Neuronal stem cell (in vitro differentiated cells): Measurements from ENCODE around the gene RAB33B.

Source experiments
- DNase-seq: peaks from one replicate; pipeline ENCODE4 v3.0.0-alpha.2; 2013; ENCODE audit warnings: low spot score
- H2AFZ ChIP-seq: one replicate; pipeline ENCODE4 v1.6.1; 2013; ENCODE audit warnings: mild to moderate bottlenecking, low read length, inconsistent platforms
- H2AK5ac ChIP-seq: 2 replicates; pipeline ENCODE4 v1.6.1; 2013; ENCODE audit warnings: low read depth, mild to moderate bottlenecking, inconsistent platforms, low read length, moderate library complexity, mixed read lengths
- H2BK120ac ChIP-seq: 2 replicates; pipeline ENCODE4 v1.6.1; 2013; ENCODE audit warnings: low read depth, mild to moderate bottlenecking, inconsistent platforms, low read length, moderate library complexity, mixed read lengths
- H2BK12ac ChIP-seq: one replicate; pipeline ENCODE4 v1.6.1; 2013; ENCODE audit warnings: low read length, inconsistent platforms
- H2BK15ac ChIP-seq: 2 replicates; pipeline ENCODE4 v1.6.1; 2013; ENCODE audit warnings: mild to moderate bottlenecking, low read length, inconsistent platforms, mixed read lengths
- H2BK5ac ChIP-seq: one replicate; pipeline ENCODE4 v1.6.1; 2013; ENCODE audit warnings: inconsistent platforms, mild to moderate bottlenecking, low read length, moderate library complexity
- H3K14ac ChIP-seq: one replicate; pipeline ENCODE4 v1.6.1; 2013; ENCODE audit warnings: low read length, inconsistent platforms
- H3K18ac ChIP-seq: 2 replicates; pipeline ENCODE4 v1.6.1; 2013; ENCODE audit warnings: low read length, inconsistent platforms
- H3K23ac ChIP-seq: 2 replicates; pipeline ENCODE4 v1.6.1; 2013; ENCODE audit warnings: low read depth, mild to moderate bottlenecking, mixed read lengths, low read length, inconsistent platforms; ENCODE audit not compliant: poor library complexity
- H3K27ac ChIP-seq: replicated peaks from 3 replicates; pipeline ENCODE4 v1.5.1; 2013; ENCODE audit warnings: low read length, inconsistent platforms
- H3K27me3 ChIP-seq, 3 experiments: 2 replicates each; pipeline ENCODE4 v1.6.1; 2013; ENCODE audit warnings: low read length in 3 of 3, mild to moderate bottlenecking in 2 of 3, inconsistent platforms in 1 of 3, low read depth in 1 of 3, mixed read lengths in 1 of 3, moderate library complexity in 1 of 3; ENCODE audit not compliant: control insufficient read depth in 3 of 3, insufficient read depth in 3 of 3
- H3K36me3 ChIP-seq, 2 donors: replicated peaks in 1 of 2; 2 replicates each; pipeline ENCODE4 v1.6.1; 2013; ENCODE audit warnings: low read length in 2 of 2; ENCODE audit not compliant: control insufficient read depth in 2 of 2, insufficient read depth in 2 of 2
- H3K4ac ChIP-seq: 2 replicates; pipeline ENCODE4 v1.6.1; 2013; ENCODE audit warnings: inconsistent platforms, mild to moderate bottlenecking, low read length, moderate library complexity
- H3K4me1 ChIP-seq, 2 donors: 1 replicate in 1 of 2; 2 replicates in 1 of 2; pipeline ENCODE4 v1.6.1; 2013; ENCODE audit warnings: low read length in 2 of 2, low read depth in 1 of 2; ENCODE audit not compliant: control insufficient read depth in 2 of 2, insufficient read depth in 1 of 2
- H3K4me2 ChIP-seq: one replicate; pipeline ENCODE4 v1.6.1; 2013; ENCODE audit warnings: mild to moderate bottlenecking, low read length, inconsistent platforms; ENCODE audit not compliant: insufficient read depth, poor library complexity, severe bottlenecking
- H3K4me3 ChIP-seq, 2 donors: 2 replicates each; pipeline ENCODE4 v1.5.1; 2013; ENCODE audit warnings: low read length in 2 of 2, mild to moderate bottlenecking in 2 of 2, inconsistent platforms in 1 of 2, moderate library complexity in 1 of 2
- H3K79me1 ChIP-seq: one replicate; pipeline ENCODE4 v1.6.1; 2013; ENCODE audit warnings: low read depth, mild to moderate bottlenecking, inconsistent platforms, low read length, moderate library complexity
- H3K9ac ChIP-seq: one replicate; pipeline ENCODE4 v1.6.1; 2013; ENCODE audit warnings: mild to moderate bottlenecking, low read depth, low read length, inconsistent platforms; ENCODE audit not compliant: poor library complexity
- H3K9me3 ChIP-seq, 2 donors: replicated peaks in 1 of 2; 2 replicates each; pipeline versions ENCODE3 to v1.6.1; 2013; ENCODE audit warnings: low read length in 2 of 2, mild to moderate bottlenecking in 2 of 2, inconsistent platforms in 1 of 2, low read depth in 1 of 2, mixed read lengths in 1 of 2, moderate library complexity in 1 of 2; ENCODE audit not compliant: control insufficient read depth in 2 of 2, insufficient read depth in 1 of 2
- H4K8ac ChIP-seq: one replicate; pipeline ENCODE4 v1.6.1; 2013; ENCODE audit warnings: low read depth, mild to moderate bottlenecking, inconsistent platforms, low read length, moderate library complexity
- H4K91ac ChIP-seq: one replicate; pipeline ENCODE4 v1.6.1; 2013; ENCODE audit warnings: low read length, low read depth, mild to moderate bottlenecking, inconsistent platforms; ENCODE audit not compliant: poor library complexity
- WGBS, 2 donors: extraction: QIAGEN DNeasy Blood & Tissue Kit; methylation state at CpG; one replicate each; pipeline ENCODE4 v1.1.7; 2013; ENCODE audit warnings: missing lambda C conversion rate in 2 of 2, mixed read lengths in 1 of 2; ENCODE audit not compliant: insufficient read length in 2 of 2, insufficient replicate concordance in 1 of 2; ENCODE audit errors: extremely low coverage in 2 of 2; 5-methylcytosine and 5-hydroxymethylcytosine counted together

The RAB33B gene

GRCh38 chr4:139483000-139483399 lies 29.1 kb downstream of the RAB33B start:
- Histone ChIP-seq H2BK5ac (no peak overlapping the region), H3K23ac (no peak overlapping the region)

DNA sequence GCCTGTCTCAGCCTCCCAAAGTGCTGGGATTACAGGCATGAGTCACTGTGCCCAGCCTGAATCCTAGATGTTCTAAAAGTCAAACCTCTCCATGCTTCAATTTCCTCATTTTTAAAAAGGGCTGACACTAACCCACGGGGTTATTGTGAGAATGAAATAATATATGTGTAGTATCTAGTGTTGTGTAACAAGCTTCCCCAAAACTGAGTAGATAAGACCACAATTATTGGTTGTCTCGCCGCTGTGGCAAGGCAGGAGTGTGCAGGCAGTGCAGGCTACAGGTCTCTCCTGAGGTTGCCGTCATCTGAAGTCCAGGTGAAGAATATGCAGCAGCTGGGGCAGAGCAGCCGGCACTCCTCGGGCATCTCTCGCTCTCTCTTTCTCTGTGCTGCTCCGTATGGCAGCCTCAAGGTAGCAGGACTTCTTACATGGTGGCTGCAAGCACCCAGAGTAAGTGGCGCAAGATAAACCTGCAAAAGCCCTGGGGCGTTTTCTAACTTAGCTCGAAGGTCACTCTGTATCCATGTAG lies 30.9 kb downstream of the RAB33B start:
- no peak overlapping the region for H2AK5ac ChIP-seq
- no peak overlapping the region for H3K4me3 ChIP-seq
- peaks cover 0 to 2% of the 10 kb centered on the region in 2 donors for H3K9me3 ChIP-seq
- no peaks in the 10 kb centered on the region for H3K36me3 ChIP-seq
- H3K23ac ChIP-seq: no peak overlapping the region
- no peak overlapping the region for H3K27ac ChIP-seq
- no peak overlapping the region for H4K8ac ChIP-seq
- no peaks in the 10 kb centered on the region for H3K4me1 ChIP-seq
- H2BK120ac ChIP-seq: no peak overlapping the region
- H4K91ac ChIP-seq: no peak overlapping the region
- H3K79me1 ChIP-seq: no peaks in the 10 kb centered on the region
- H3K18ac ChIP-seq: no peak overlapping the region
- WGBS, 2 donors: no CpG with 5 or more reads among the region's 11 CpGs
- no peak for DNase-seq
- no peak overlapping the region for H2BK15ac ChIP-seq
- H2BK12ac ChIP-seq: no peak overlapping the region
- H3K9ac ChIP-seq: no peak overlapping the region
- no peak overlapping the region for H3K14ac ChIP-seq
- H2AFZ ChIP-seq: no peak overlapping the region
- H2BK5ac ChIP-seq: no peak overlapping the region
- H3K4ac ChIP-seq: no peak overlapping the region
- no peaks in the 10 kb centered on the region for H3K27me3 ChIP-seq
- no peak overlapping the region for H3K4me2 ChIP-seq

More at GRCh38 chr4:139483000-139483399, 29.1 kb downstream of the RAB33B start:
- no peaks in the 10 kb centered on the region for H3K36me3 ChIP-seq
- H3K14ac ChIP-seq: no peak overlapping the region
- H3K79me1 ChIP-seq: no peaks in the 10 kb centered on the region
- H3K18ac ChIP-seq: no peak overlapping the region
- no peak overlapping the region for H3K27ac ChIP-seq
- H2AK5ac ChIP-seq: no peak overlapping the region
- no peak overlapping the region for H3K9ac ChIP-seq
- H3K9me3 ChIP-seq: peaks cover 0 to 2% of the 10 kb centered on the region in 2 donors
- no peak overlapping the region for H2AFZ ChIP-seq
- no peak overlapping the region for H4K91ac ChIP-seq
- H3K4me3 ChIP-seq: no peak overlapping the region
- no peak overlapping the region for H2BK15ac ChIP-seq
- no CpG with 5 or more reads among the region's 3 CpGs for WGBS, 2 donors
- no peak overlapping the region for H3K4ac ChIP-seq
- no peak overlapping the region for H3K4me2 ChIP-seq
- no peak for DNase-seq
- no peaks in the 10 kb centered on the region for H3K4me1 ChIP-seq
- H2BK12ac ChIP-seq: no peak overlapping the region
- no peak overlapping the region for H4K8ac ChIP-seq
- no peak overlapping the region for H2BK120ac ChIP-seq
- H3K27me3 ChIP-seq: no peaks in the 10 kb centered on the region

DNA sequence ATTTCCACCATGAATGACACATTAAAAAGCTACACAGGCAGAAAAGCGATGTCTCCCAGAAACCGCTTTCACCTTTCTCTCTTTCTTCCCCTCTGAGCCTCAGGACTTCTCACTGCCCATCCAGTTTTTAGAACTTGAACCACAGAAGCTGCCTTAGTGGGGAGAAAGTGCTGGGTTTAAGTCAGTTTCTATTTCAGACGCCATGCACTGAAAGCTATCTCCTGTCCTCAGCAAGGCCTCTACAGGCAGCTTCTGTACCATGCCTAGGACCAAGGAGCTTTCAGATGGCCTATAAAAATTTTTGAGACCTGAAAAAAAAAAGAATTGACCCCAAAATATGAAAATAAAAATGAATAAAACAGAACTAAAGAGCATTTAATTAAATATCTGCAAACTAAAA lies 34.5 kb downstream of the RAB33B start:
- no CpG with 5 or more reads among the region's 3 CpGs for WGBS, 2 donors
- no peak overlapping the region for H4K8ac ChIP-seq

GRCh38 chr4:139489638-139490037 lies 35.7 kb downstream of the RAB33B start:
- H3K27ac ChIP-seq: no peak overlapping the region
- no peak overlapping the region for H3K4me3 ChIP-seq
- no peak for DNase-seq
- no peak overlapping the region for H3K9ac ChIP-seq
- no peaks in the 10 kb centered on the region for H3K27me3 ChIP-seq
- no peak overlapping the region for H2BK12ac ChIP-seq
- H3K23ac ChIP-seq: no peak overlapping the region
- no peak overlapping the region for H3K14ac ChIP-seq
- H2AK5ac ChIP-seq: no peak overlapping the region
- no peak overlapping the region for H3K4me2 ChIP-seq
- H4K91ac ChIP-seq: no peak overlapping the region
- no peaks in the 10 kb centered on the region for H3K9me3 ChIP-seq
- H3K18ac ChIP-seq: no peak overlapping the region
- H3K79me1 ChIP-seq: no peaks in the 10 kb centered on the region
- no peak overlapping the region for H3K4ac ChIP-seq
- no peak overlapping the region for H2BK120ac ChIP-seq
- H2BK15ac ChIP-seq: no peak overlapping the region
- H2AFZ ChIP-seq: no peak overlapping the region
- H2BK5ac ChIP-seq: no peak overlapping the region
- no peaks in the 10 kb centered on the region for H3K36me3 ChIP-seq
- H4K8ac ChIP-seq: no peak overlapping the region
- H3K4me1 ChIP-seq: no peaks in the 10 kb centered on the region

More for the DNA sequence above, 34.5 kb downstream of the RAB33B start:
- no peak overlapping the region for H2BK120ac ChIP-seq
- no peak overlapping the region for H3K14ac ChIP-seq
- no peak overlapping the region for H2BK5ac ChIP-seq
- no peak overlapping the region for H3K23ac ChIP-seq
- no peak overlapping the region for H3K4me2 ChIP-seq
- H2BK15ac ChIP-seq: no peak overlapping the region
- H3K36me3 ChIP-seq: no peaks in the 10 kb centered on the region
- no peak for DNase-seq
- no peaks in the 10 kb centered on the region for H3K4me1 ChIP-seq
- H3K79me1 ChIP-seq: no peaks in the 10 kb centered on the region
- H3K27ac ChIP-seq: no peak overlapping the region
- no peak overlapping the region for H2AK5ac ChIP-seq
- H3K27me3 ChIP-seq: no peaks in the 10 kb centered on the region
- H2BK12ac ChIP-seq: no peak overlapping the region
- H4K91ac ChIP-seq: no peak overlapping the region
- no peak overlapping the region for H3K18ac ChIP-seq
- H2AFZ ChIP-seq: no peak overlapping the region
- H3K9me3 ChIP-seq: no peaks in the 10 kb centered on the region
- H3K9ac ChIP-seq: no peak overlapping the region
- no peak overlapping the region for H3K4me3 ChIP-seq
- H3K4ac ChIP-seq: no peak overlapping the region
